ENCODE measurements around the gene NANOS3.

Gene NANOS3

DNA sequence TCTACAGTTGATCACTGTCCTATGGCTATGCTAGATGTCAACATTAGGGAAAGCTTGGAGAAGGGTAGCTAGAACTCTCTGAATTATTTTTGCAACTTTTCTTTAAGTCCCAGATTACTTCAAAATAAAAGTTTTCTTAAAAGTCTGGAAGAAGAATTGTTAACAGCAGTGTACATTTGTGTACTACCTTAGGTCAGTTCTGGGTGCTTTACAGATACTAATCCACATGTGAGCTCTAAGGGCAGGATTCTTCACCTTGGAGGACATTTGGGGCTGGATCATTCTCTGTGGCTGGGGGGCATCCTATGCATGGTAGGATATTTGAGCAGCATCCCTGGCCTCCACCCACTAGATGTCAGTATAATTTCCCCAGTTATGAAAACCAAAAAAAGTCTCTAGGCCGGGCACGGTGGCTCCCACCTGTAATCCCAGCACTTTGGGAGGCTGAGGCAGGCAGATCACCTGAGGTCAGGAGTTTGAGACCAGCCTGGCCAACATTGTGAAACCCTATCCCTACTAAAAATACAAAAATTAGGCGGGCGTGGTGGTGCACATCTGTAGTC is 26.1 kb downstream of the NANOS3 start:
- no peak for DNase-seq (ENCODE audit: low read depth)
- TF ChIP-seq, protein P1, sequence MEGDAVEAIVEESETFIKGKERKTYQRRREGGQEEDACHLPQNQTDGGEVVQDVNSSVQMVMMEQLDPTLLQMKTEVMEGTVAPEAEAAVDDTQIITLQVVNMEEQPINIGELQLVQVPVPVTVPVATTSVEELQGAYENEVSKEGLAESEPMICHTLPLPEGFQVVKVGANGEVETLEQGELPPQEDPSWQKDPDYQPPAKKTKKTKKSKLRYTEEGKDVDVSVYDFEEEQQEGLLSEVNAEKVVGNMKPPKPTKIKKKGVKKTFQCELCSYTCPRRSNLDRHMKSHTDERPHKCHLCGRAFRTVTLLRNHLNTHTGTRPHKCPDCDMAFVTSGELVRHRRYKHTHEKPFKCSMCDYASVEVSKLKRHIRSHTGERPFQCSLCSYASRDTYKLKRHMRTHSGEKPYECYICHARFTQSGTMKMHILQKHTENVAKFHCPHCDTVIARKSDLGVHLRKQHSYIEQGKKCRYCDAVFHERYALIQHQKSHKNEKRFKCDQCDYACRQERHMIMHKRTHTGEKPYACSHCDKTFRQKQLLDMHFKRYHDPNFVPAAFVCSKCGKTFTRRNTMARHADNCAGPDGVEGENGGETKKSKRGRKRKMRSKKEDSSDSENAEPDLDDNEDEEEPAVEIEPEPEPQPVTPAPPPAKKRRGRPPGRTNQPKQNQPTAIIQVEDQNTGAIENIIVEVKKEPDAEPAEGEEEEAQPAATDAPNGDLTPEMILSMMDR (IDR thresholded peaks at IDR 0.05; ENCODE audit: insufficient read depth, low read depth, low read length, missing control alignments), result peak; percentile 31
- H3K4me3 ChIP-seq (ENCODE audit: low read length), result no peak overlapping the region

DNA sequence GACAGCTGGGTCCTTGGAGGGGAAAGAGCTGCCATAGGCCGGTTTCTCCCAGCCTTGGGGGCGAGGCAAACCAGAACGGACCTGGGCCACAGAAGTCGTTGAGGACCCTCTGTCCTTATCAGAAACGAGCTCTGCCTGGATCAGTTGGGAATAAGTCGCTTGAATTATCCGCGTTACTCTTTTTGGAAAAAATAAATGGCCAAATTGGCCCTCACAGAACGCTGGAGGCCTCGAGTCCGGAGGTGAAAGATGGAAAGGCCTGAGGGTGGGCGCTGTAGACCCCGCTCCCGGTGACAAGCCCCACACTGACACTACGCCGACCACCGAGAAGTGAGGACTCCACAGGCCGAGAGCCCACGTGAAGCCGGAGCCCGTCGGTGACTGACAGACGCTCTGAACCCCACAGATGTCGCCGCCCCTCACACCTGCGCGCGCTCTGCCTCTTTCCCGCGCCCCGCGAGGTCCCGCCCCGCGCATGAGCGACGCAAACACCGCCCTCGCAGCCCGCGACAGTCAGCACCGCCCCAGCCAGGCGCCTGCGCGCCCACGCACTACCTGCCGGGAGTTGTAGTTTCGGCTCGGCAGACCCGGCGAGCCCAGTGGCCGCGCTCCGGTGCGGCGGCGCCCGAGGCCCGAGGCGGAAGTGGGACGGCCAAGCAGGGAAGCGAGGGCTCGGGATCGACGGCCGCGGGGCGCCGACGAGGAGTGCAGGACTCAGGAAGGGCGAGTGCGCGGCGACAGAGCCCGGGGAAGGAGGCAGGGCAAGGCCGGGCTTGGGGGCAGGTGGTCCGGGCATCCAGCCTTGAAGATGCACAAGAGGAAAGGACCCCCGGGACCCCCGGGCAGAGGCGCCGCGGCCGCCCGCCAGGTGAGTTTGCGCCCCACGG is 28.9 kb downstream of the NANOS3 start, which contains the start of the genes BRME1 and CC2D1A:
TSS of gene BRME1 (minus strand) at position 484 of the 887 bp plus-strand sequence. CDS start 1,225 bp downstream, outside the sequence.
TSS of gene CC2D1A (plus strand) at position 568 of the 887 bp plus-strand sequence. CDS start at position 809, 241 bp downstream.
- peak within 1 kb of the TSS; percentile 81 for H3K4me3 ChIP-seq (ENCODE audit: low read length)
- TF ChIP-seq, protein P1 (IDR thresholded peaks at IDR 0.05; ENCODE audit: insufficient read depth, low read depth, low read length, missing control alignments), result no peak
- DNase-seq (ENCODE audit: low read depth), result peak; percentile 91

DNA sequence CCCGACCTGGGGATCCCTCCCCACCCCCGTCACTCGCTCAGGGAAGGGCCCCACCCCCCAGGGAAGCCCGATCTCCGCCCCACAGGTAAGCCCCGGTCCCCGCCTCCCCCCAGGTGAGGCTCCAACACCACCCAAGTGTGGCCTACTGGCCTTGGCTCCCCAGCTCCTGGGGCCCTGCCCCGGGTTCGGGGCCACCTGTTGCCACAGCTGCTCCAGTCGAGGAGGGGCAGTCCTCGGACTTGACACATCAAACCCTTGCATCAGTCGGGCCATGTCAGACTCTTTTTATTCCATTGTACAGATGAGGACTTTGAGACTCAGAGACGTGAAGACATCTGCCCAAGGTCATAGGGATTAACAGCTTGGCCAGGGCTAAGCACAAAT is 29.6 kb downstream of the NANOS3 start:
- peak; percentile 48 for DNase-seq (ENCODE audit: low read depth)
- TF ChIP-seq, protein P1 (IDR thresholded peaks at IDR 0.05; ENCODE audit: insufficient read depth, low read depth, low read length, missing control alignments), result no peak
- peak overlapping the region; percentile 81 for H3K4me3 ChIP-seq (ENCODE audit: low read length)

DNA sequence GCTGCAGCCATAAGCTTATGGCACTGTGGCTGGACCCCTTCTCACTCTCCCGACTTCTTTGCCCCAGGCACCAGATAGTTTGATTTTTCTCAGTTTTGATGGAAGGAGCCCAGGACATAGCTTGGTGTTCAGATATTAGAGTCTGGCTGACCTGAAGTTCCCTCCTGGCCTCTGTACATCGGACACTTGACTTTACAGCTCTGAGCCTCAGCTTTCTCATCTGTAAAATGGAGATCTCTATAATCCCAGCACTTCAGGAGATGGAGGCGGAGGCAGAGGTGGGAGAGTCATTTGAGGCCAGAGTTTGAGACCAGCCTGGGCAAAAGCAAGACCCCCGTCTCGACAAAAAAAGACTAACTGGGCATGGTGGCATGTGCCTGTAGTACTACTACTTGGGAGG is 30.0 kb downstream of the NANOS3 start:
- TF ChIP-seq, protein P1 (IDR thresholded peaks at IDR 0.05; ENCODE audit: insufficient read depth, low read depth, low read length, missing control alignments), result no peak
- no peak for DNase-seq (ENCODE audit: low read depth)
- H3K4me3 ChIP-seq (ENCODE audit: low read length), result peak overlapping the region; percentile 81

DNA sequence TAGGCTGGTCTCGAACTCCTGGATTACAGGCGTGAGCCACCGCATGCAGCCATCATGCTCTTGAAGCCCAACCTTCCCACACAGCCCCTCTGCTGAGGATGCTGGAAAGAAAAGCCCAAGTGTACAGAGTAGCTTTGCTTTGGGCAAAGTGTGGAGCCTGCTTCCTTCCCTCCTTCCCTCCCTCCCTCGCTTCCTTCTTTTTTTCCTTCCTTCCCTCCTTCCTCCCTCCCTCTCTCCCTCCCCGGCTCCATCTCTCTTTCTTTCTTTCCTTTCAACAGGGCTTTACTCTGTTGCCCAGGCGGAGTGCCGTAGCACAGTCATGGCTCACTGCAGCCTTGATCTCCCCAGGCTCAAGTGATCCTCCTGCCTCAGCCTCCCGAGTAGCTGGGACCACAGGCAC is 31.7 kb downstream of the NANOS3 start:
- TF ChIP-seq, protein P1 (IDR thresholded peaks at IDR 0.05; ENCODE audit: insufficient read depth, low read depth, low read length, missing control alignments), result no peak
- DNase-seq (ENCODE audit: low read depth), result no peak
- H3K4me3 ChIP-seq (ENCODE audit: low read length), result no peak overlapping the region

DNA sequence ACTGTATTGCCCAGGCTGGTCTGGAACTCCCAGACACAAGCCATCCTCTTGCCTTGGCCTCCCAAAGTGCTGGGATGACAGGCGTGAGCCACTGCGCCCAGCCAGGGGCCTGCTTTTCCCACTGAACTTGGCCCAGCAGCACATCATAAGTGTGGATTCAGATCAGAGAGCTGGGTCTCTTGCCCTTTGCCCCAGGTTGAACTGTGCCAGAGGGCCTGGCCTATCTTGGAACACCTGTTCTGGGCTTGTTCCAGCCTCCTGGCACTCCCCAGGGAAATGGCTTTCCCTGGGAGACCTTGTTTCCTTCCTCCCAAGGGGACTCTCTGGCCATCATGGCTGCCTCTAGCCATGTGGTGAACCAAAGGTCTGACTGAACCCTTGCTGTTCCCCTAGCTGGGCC is 32.5 kb downstream of the NANOS3 start:
- TF ChIP-seq, protein P1 (IDR thresholded peaks at IDR 0.05; ENCODE audit: insufficient read depth, low read depth, low read length, missing control alignments), result no peak
- H3K4me3 ChIP-seq (ENCODE audit: low read length), result no peak overlapping the region
- DNase-seq (ENCODE audit: low read depth), result no peak
